ENCODE measurements around the gene PEAR1.

The PEAR1 gene

DNA sequence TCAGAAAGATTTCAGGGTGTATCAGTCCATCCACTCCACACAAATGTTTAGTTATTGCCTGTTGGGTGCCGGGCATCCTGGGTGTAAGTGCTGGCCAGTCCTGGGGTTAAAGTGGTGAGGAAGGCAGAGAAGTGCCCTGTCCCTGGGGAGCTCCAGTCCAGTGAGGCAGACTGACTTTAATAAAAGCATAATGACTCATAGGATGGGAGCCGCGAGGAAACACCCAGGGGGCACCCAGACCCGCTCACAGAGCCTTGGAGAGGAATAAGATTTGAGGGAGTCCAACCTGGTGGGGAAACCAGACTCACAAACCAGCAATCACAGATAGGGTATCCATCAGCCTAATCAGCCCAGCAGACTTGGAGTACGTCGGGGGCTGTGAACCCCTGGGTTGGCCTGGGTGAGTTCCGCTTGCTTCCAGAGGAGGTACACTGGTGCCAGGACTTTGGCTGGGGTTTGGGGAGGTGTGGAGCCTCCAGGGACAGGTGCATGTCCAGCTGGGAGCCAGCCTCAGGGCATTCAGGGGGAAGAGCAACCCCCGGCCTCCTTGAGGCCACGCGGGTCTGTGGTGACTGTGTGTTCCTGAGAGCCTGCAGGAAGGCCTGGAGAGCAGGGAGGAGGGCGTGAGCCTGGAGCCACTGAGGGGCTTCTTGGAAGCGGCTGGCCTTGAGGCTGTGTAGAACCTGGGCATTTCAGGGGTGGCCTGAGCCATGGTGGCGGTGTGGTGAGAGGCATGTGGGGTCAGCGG, 3.7 kb downstream of the PEAR1 start:
- Histone ChIP-seq H3K9ac (ENCODE audit: low read length) (no peak overlapping the region), H3K9me3 (ENCODE audit: low read length) (no peaks in the 10 kb centered on the region), H3K27ac (ENCODE audit: low read depth, low read length) (no peak overlapping the region), H3K4me3 (ENCODE audit: low read depth in 1 of 2, low read length in 2 of 2) (no peak overlapping the region), H3K27me3 (ENCODE audit: control insufficient read depth in 1 of 2, insufficient read depth in 2 of 2, low read length in 2 of 2) (peaks cover 5 to 25% of the 10 kb centered on the region in 2 donors), H3K4me1 (ENCODE audit: insufficient read depth, low read length) (peaks cover 6% of the 10 kb centered on the region), H3K36me3 (ENCODE audit: insufficient read depth, low read length) (no peaks in the 10 kb centered on the region)

DNA sequence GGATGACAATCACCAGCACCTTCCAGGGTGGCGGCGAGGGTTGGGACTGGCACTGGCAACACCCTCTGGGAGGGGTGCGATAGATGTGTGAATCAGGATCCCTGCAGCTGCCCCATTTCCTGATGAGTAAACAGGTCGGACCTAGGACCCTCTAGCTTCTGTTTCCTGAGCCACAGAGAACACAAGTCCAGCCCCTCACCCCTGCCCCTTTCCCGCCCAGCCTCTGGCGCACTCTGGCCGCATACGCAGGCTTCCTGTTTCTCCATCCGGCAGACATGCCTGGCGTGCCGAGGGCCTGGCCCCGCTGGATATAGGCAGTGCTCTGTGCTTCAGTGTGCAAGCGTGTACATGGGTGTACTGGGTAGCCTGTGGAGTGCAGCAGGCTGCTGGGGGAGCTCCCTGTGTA, 4.6 kb downstream of the PEAR1 start:
- Histone ChIP-seq H3K4me3 (ENCODE audit: low read depth in 1 of 2, low read length in 2 of 2) (no peak overlapping the region), H3K27ac (ENCODE audit: low read depth, low read length) (no peak overlapping the region), H3K9me3 (ENCODE audit: low read length) (no peaks in the 10 kb centered on the region), H3K4me1 (ENCODE audit: insufficient read depth, low read length) (peaks cover 6% of the 10 kb centered on the region), H3K9ac (ENCODE audit: low read length) (no peak overlapping the region), H3K27me3 (ENCODE audit: control insufficient read depth in 1 of 2, insufficient read depth in 2 of 2, low read length in 2 of 2) (peaks cover 5 to 23% of the 10 kb centered on the region in 2 donors), H3K36me3 (ENCODE audit: insufficient read depth, low read length) (no peaks in the 10 kb centered on the region)

DNA sequence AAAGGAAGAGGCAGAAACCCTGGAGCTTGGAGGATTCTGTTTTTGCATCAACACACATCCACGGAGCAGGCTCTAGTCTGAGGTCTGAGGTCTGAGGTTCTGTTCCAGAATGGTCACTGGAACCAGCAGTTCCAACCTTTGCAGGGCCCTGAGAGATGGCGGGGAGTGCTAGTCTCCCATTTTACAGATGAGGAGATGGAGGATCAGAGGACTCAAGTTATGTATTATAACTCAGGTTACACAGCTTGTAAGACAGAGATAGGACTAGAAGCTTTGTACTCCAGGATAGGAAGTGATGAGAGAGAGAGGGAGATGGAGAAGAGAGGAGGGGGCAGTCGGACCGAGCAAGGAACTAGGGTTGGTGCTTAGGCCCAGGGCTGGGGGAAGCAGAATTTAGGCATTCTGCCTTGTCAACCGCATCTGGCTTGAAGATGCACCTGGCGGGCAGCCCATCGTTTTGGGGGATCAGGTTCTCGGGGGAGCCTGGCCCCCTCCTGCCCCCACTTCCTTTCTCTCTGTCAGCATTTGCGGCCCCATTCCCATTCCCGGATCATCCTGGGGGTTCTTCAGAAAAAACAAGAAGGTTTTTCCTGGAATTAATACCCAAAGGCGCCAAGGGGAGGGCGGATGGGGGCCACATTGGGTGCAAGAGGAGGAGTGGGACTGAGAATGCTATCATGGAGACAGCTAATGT, 5.6 kb downstream of the PEAR1 start:
- H3K27me3 ChIP-seq (ENCODE audit: control insufficient read depth in 1 of 2, insufficient read depth in 2 of 2, low read length in 2 of 2), result peaks cover 4 to 14% of the 10 kb centered on the region in 2 donors
- no peaks in the 10 kb centered on the region for H3K36me3 ChIP-seq (ENCODE audit: insufficient read depth, low read length)
- H3K4me3 ChIP-seq (ENCODE audit: low read depth in 1 of 2, low read length in 2 of 2), result no peak overlapping the region
- H3K9ac ChIP-seq (ENCODE audit: low read length), result no peak overlapping the region
- no peaks in the 10 kb centered on the region for H3K9me3 ChIP-seq (ENCODE audit: low read length)
- H3K27ac ChIP-seq (ENCODE audit: low read depth, low read length), result no peak overlapping the region
- H3K4me1 ChIP-seq (ENCODE audit: insufficient read depth, low read length), result peaks cover 6% of the 10 kb centered on the region

DNA sequence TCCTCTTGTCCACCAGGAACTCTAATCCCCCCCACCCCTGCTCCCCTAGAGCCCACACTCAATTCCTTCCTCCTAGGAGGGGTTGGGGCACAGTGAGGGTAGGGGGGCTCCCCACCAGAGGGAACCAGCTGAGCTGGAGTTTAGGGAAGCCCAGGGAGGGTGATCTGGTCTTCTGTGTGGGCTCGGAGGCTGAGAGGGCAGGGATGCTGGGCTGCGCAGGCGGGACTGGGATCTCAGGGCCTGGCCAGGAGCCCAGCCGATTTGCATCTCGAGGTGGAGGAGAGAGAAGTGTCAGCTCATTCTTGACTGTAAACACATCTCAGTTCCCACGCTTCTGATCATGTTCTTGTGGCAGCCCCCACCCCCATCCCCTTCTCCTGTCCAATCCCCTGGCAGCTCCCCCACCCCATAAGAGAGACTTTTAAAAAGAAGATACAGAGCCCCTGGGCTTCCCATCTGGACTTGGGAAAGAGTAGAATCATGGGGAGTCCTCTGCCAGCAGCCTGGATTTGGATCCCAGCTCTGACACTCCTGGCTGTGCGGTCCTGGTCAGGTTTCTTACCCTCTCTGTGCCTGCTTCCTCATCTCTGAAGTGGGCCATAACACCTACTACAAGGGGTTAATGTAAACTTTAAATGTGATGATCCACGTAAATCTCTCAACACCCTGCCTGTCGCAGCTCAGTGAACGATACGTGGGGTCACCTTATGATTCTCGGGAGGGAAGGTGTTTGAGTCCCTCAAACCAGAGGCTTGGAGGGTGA, 6.6 kb downstream of the PEAR1 start:
- peaks cover 6% of the 10 kb centered on the region for H3K4me1 ChIP-seq (ENCODE audit: insufficient read depth, low read length)

DNA sequence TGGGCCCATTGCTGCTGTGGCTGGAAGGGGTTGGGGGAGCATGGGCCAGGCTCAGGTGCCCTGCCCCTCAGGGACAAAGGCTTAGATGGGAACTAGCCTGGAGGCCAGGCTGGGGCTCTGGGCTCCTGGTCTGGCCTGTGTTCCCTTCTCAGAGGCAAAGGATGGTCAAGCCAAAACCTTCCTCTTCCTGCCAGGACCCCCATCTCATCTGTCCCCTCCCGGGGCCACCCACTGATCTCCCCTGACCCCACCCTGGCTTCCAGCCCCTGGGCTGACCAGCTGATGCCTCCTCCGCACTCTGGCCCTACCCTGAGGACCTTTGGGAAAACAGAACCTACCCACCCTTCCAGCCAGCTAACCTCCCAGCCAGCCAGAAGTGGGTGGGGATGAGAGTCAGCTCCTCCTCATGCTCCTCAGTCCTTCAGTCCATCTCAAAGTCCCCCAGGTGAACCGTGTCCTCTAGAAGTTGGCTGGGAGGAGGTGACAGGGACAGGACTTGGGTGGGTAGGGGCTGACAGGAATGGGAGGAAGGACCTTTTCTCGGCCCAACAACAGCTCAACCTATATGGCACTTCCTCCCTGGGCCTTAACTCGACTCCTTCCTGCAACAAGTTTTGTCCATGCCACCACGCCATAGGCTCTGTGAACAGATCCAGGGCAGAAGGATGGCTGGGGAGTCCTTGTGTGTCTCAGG, 7.5 kb downstream of the PEAR1 start:
- H3K27ac ChIP-seq (ENCODE audit: low read depth, low read length), result no peak overlapping the region
- no peaks in the 10 kb centered on the region for H3K27me3 ChIP-seq (ENCODE audit: control insufficient read depth in 1 of 2, insufficient read depth in 2 of 2, low read length in 2 of 2)
- no peaks in the 10 kb centered on the region for H3K36me3 ChIP-seq (ENCODE audit: insufficient read depth, low read length)
- peaks cover 6% of the 10 kb centered on the region for H3K4me1 ChIP-seq (ENCODE audit: insufficient read depth, low read length)
- no peak overlapping the region for H3K4me3 ChIP-seq (ENCODE audit: low read depth in 1 of 2, low read length in 2 of 2)
- H3K9ac ChIP-seq (ENCODE audit: low read length), result no peak overlapping the region
- H3K9me3 ChIP-seq (ENCODE audit: low read length), result no peaks in the 10 kb centered on the region

More for the DNA sequence above, 6.6 kb downstream of the PEAR1 start:
- H3K4me3 ChIP-seq (ENCODE audit: low read depth in 1 of 2, low read length in 2 of 2), result no peak overlapping the region
- peaks cover 0 to 3% of the 10 kb centered on the region in 2 donors for H3K27me3 ChIP-seq (ENCODE audit: control insufficient read depth in 1 of 2, insufficient read depth in 2 of 2, low read length in 2 of 2)
- no peaks in the 10 kb centered on the region for H3K9me3 ChIP-seq (ENCODE audit: low read length)
- H3K36me3 ChIP-seq (ENCODE audit: insufficient read depth, low read length), result no peaks in the 10 kb centered on the region
- no peak overlapping the region for H3K27ac ChIP-seq (ENCODE audit: low read depth, low read length)
- H3K9ac ChIP-seq (ENCODE audit: low read length), result no peak overlapping the region

DNA sequence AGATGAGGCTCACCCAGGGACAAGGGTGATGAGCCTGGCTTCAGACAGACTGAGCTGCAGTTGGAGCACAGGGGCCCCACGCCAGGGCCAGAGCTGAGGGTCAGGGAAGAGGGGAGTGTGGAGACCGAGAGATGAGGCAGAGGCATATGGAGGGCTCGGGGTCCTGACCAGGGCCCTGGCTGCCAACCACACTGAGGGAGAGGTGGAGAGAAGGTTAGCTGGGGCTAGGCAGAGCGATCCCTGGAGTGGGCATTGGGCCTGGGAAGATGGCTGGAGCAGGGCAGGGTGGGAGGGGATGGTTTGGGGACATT, 8.0 kb downstream of the PEAR1 start:
- Histone ChIP-seq H3K4me1 (ENCODE audit: insufficient read depth, low read length) (peaks cover 6% of the 10 kb centered on the region), H3K4me3 (ENCODE audit: low read depth in 1 of 2, low read length in 2 of 2) (no peak overlapping the region), H3K27ac (ENCODE audit: low read depth, low read length) (no peak overlapping the region), H3K9me3 (ENCODE audit: low read length) (no peaks in the 10 kb centered on the region), H3K9ac (ENCODE audit: low read length) (no peak overlapping the region), H3K27me3 (ENCODE audit: control insufficient read depth in 1 of 2, insufficient read depth in 2 of 2, low read length in 2 of 2) (no peaks in the 10 kb centered on the region), H3K36me3 (ENCODE audit: insufficient read depth, low read length) (no peaks in the 10 kb centered on the region)

DNA sequence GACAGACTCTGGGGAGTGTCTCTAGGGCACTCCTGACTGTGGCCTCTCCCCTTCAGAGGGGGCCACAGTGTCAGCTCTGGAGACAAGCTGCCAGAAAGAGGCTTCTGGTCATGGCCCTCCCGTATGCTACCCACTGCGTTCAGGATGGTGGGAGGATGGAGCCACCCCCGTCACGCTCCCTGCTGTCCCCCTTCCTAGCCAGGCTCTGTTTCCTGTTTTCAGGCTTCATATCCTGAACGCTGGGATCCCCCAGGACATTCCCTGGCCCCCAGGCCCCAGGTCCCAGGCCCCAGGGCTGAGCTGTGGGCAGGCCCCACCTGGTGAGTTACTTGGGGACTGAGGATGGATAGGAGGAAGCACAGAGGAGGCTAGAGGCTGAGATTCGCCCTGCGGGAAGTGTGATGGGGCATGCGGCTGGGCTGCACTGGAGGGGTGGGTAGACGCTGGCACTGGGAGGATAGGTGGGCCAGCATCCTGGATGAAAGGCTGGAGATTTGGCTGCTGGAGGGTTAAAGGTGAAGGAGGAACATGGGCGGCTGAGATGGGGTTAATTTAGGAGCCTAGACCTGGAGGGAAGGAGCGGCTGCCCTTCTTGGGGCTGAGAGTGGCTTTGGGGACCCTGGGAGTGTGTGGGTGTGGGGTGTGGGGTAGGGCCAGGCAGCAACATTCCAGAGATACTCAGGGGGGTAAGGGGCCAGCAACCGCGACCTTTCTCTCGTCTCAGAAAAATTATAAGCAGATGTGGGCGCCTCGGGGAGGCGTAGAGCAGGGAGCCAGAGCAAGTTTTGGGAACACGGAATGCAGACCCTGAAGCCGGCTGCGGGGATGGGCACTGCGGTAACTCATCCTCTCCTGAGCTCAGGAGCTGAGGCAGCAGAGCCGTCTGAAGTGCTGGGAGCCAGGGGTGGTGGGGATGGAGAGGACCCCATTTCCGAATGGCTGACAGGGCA, 8.7 kb downstream of the PEAR1 start:
- Histone ChIP-seq H3K4me3 (ENCODE audit: low read depth in 1 of 2, low read length in 2 of 2) (no peak overlapping the region), H3K27me3 (ENCODE audit: control insufficient read depth in 1 of 2, insufficient read depth in 2 of 2, low read length in 2 of 2) (peaks cover 0 to 2% of the 10 kb centered on the region in 2 donors), H3K9ac (ENCODE audit: low read length) (no peak overlapping the region), H3K9me3 (ENCODE audit: low read length) (no peaks in the 10 kb centered on the region), H3K27ac (ENCODE audit: low read depth, low read length) (no peak overlapping the region), H3K36me3 (ENCODE audit: insufficient read depth, low read length) (no peaks in the 10 kb centered on the region), H3K4me1 (ENCODE audit: insufficient read depth, low read length) (peaks cover under 1% of the 10 kb centered on the region)

DNA sequence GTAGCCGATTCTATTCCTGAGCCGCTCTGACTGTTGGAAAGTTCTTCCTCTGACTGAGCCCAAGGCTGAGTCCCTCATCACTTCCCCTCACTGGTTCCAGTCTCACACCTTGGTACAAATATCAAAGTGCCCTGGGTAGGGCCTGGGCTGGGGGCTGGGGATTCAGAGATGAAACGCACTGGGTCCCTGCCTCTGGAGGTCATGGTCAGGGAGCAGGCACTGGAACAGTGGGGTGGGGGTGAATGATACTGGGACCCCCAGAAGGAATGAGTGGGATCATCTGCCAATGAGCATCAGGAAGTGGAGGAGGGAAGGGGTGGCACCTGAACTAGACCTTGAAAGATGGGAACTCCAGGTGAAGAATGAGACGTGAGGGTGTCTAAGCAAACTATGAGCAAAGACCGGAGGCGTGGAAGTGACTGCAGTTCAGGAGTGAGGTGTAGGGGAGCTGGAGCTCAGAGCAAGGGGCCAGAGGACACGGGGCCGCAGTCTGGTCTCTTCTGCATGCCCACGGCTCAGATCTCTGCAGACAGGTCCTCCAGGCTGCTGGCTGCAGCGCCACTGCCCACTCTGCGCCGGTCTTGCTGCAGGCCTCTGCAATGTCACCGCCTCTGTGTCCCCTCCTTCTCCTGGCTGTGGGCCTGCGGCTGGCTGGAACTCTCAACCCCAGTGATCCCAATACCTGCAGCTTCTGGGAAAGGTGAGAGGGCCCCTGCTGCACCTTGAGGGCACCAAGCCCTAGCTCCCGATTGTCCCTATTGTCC, 10.0 kb downstream of the PEAR1 start:
- Histone ChIP-seq H3K27me3 (ENCODE audit: control insufficient read depth in 1 of 2, insufficient read depth in 2 of 2, low read length in 2 of 2) (peaks cover 0 to 8% of the 10 kb centered on the region in 2 donors), H3K27ac (ENCODE audit: low read depth, low read length) (no peak overlapping the region), H3K9ac (ENCODE audit: low read length) (no peak overlapping the region), H3K4me1 (ENCODE audit: insufficient read depth, low read length) (no peaks in the 10 kb centered on the region), H3K36me3 (ENCODE audit: insufficient read depth, low read length) (no peaks in the 10 kb centered on the region), H3K9me3 (ENCODE audit: low read length) (no peaks in the 10 kb centered on the region), H3K4me3 (ENCODE audit: low read depth in 1 of 2, low read length in 2 of 2) (no peak overlapping the region)

DNA sequence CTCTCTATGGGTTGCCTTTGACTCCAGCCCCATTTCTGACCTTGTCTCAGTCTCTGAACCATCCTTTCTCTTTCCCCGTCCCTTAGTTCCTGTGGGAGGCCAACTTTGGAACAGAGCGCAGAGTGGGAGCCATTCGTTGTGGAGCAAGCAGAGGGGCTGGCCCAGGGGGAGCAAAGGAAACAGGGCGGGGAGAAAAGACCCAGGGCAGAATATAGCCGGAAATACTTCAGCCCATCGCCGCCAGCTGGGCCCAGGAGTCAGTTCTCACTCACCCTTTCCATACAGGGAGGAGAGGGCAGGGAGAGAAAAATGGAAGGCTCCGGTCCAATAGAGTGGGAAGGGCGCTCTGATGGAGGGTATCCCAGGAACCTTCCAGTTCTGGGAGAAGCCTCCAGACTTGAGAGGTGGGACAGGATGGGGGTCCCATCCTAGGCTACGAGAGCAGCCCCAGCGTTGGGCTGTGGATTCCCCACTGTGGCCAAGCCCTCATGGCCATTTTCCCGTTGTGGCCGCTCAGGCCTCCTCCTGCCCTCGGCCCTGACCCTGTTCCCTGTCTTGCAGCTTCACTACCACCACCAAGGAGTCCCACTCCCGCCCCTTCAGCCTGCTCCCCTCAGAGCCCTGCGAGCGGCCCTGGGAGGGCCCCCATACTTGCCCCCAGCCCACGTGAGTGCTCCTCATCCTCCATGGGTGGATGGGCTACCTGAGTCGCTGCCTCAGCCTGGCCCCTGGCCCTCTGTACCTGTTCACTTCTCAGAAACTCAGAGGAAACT, 10.9 kb downstream of the PEAR1 start:
- H3K4me3 ChIP-seq (ENCODE audit: low read depth in 1 of 2, low read length in 2 of 2), result no peak overlapping the region
- H3K27ac ChIP-seq (ENCODE audit: low read depth, low read length), result no peak overlapping the region
- no peak overlapping the region for H3K9ac ChIP-seq (ENCODE audit: low read length)
- H3K9me3 ChIP-seq (ENCODE audit: low read length), result no peaks in the 10 kb centered on the region
- H3K4me1 ChIP-seq (ENCODE audit: insufficient read depth, low read length), result no peaks in the 10 kb centered on the region
- peaks cover 0 to 8% of the 10 kb centered on the region in 2 donors for H3K27me3 ChIP-seq (ENCODE audit: control insufficient read depth in 1 of 2, insufficient read depth in 2 of 2, low read length in 2 of 2)
- no peaks in the 10 kb centered on the region for H3K36me3 ChIP-seq (ENCODE audit: insufficient read depth, low read length)

Measured in muscle layer of colon (tissue), 2 donors.